OCI-LY7 (cell line): ENCODE measurements around the gene ADCY1. TPM values are rescaled to one million over a fixed set of nuclear protein-coding genes. Genes with fewer than 3 reads are reported as not detected.

ENCODE experiments used
- BruUV-seq: library from RNA; stranded (reverse); fragments of 400-500 nt; replicated peaks from 2 replicates; lab custom pipeline; 2021; lab: Mats Ljungman, UMichigan
- CTCF ChIA-PET: fragments of 300-600 bp; sonication (Branson Sonifier 250); formaldehyde crosslinking; loops from one replicate; lab custom pipeline; 2022; ENCODE audit warnings: antibody characterized with exemption; ENCODE audit not compliant: unreplicated experiment; lab: Charles Lee
- POLR2A ChIA-PET: fragments of 300-600 bp; sonication (Branson Sonifier 250); formaldehyde crosslinking; loops from one replicate; lab custom pipeline; 2022; ENCODE audit warnings: antibody characterized with exemption; lab: Charles Lee
- DNase-seq: peaks from one replicate; pipeline ENCODE4 v3.0.0-alpha.2; 2015; ENCODE audit warnings: low spot score
- H2AFZ ChIP-seq: fragments of 200-600 bp; sonication (generic), shearing (Covaris generic); 2 replicates; pipeline ENCODE4 v1.6.1; 2014; ENCODE audit warnings: mild to moderate bottlenecking, antibody characterized with exemption, low read length, moderate library complexity
- H3K27ac ChIP-seq: fragments of 200-600 bp; sonication (generic); 2 replicates; pipeline ENCODE4 v1.5.1; 2014; ENCODE audit warnings: mixed run types, low read depth, mild to moderate bottlenecking, moderate library complexity, low read length, inconsistent platforms; ENCODE audit not compliant: poor library complexity, severe bottlenecking
- H3K36me3 ChIP-seq: fragments of 200-600 bp; sonication (generic); 2 replicates; pipeline ENCODE4 v1.6.1; 2014; ENCODE audit warnings: mild to moderate bottlenecking, antibody characterized with exemption, low read length, moderate library complexity, mixed read lengths; ENCODE audit not compliant: insufficient read depth
- H3K4me1 ChIP-seq: fragments of 200-600 bp; sonication (generic); 2 replicates; pipeline ENCODE4 v1.5.1; 2014; ENCODE audit warnings: mild to moderate bottlenecking, low read length; ENCODE audit not compliant: insufficient read depth, poor library complexity, severe bottlenecking
- H3K4me2 ChIP-seq: fragments of 200-600 bp; sonication (generic); 2 replicates; pipeline ENCODE4 v1.6.1; 2014; ENCODE audit warnings: mild to moderate bottlenecking, low read length
- H3K4me3 ChIP-seq: fragments of 200-600 bp; sonication (generic); 2 replicates; pipeline ENCODE4 v1.5.1; 2014; ENCODE audit warnings: mild to moderate bottlenecking, low read depth, low read length; ENCODE audit not compliant: poor library complexity, severe bottlenecking
- H3K79me2 ChIP-seq: fragments of 200-600 bp; sonication (generic); 2 replicates; pipeline ENCODE4 v1.6.1; 2016; ENCODE audit warnings: low read depth, mild to moderate bottlenecking, low read length, moderate library complexity, mixed read lengths; ENCODE audit not compliant: insufficient read depth
- H3K9me2 ChIP-seq: fragments of 200-600 bp; sonication (generic); 2 replicates; pipeline ENCODE4 v1.6.1; 2016; ENCODE audit warnings: mild to moderate bottlenecking, low read length, mixed read lengths; ENCODE audit not compliant: insufficient read depth
- H3K9me3 ChIP-seq: fragments of 200-600 bp; sonication (generic); 2 replicates; pipeline ENCODE4 v1.6.1; 2014; ENCODE audit warnings: mild to moderate bottlenecking, mixed run types, low read length, mixed read lengths
- H4K20me1 ChIP-seq: fragments of 200-600 bp; sonication (generic); 2 replicates; pipeline ENCODE4 v1.6.1; 2014; ENCODE audit warnings: mild to moderate bottlenecking, antibody characterized with exemption, low read length, moderate library complexity, mixed read lengths; ENCODE audit not compliant: insufficient read depth
- EZH2phosphoT487 ChIP-seq: fragments of 200-600 bp; sonication (generic); IDR thresholded peaks from 2 replicates; pipeline ENCODE4 v1.6.1; 2018; ENCODE audit warnings: low read depth, borderline replicate concordance, mild to moderate bottlenecking, mixed run types, antibody characterized with exemption, low read length, moderate library complexity, mixed read lengths
- intact Hi-C: fragments of 100-400 bp; cut with micrococcal nuclease; formaldehyde crosslinking; loops from one replicate; pipeline ENCODE4 v1.10.0; 2022; ENCODE audit not compliant: unreplicated experiment
- total RNA-seq, 2 experiments: library from RNA; depleted of rRNA in 1 of 2; stranded (reverse); fragments of >200 nt in 1 of 2; shearing (Covaris generic) in 1 of 2; gene quantifications; 2 replicates each; pipeline ENCODE4 v1.2.3, GENCODE V29; 2014 to 2022
- TF ChIP-seq, protein P1 (sequence below): fragments of 200-600 bp; sonication (generic); conservative IDR thresholded peaks from 2 replicates; pipeline ENCODE4 v1.5.1; 2014; ENCODE audit warnings: mild to moderate bottlenecking, antibody characterized with exemption, low read length, moderate library complexity, mixed read lengths

The ADCY1 gene
- total RNA-seq, 2 experiments from 2014 or later, result 0.13 TPM; not detected in 1

DNA sequence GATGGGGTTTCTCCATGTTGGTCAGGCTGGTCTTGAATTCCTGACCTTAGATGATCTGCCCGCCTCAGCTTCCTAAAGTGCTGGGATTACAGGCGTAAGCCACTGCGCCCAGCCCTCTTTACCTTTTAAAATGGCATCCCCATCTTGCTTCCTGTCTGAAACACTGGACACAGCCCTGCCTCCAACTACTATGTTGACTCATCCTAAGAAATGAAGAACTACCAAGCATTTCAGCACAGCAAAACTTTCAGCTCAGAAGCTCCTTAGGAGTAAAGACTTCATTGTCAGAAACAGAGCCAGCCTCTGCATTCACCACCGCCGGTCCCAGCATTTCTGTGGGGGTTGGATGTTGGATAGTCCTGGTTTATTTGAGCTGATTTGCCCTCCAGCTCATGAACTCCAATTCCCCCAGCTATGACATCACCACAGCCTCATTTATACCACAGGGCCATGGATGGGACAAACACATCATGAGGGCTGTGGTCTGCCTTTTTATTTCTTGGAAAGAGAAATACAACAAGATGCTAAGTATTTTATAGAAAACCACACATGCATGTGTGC lies 123.5 kb downstream of the ADCY1 start:
- ChIA-PET POLR2A (interaction anchor here (0.6 kb wide), 1 partner anchor 1336 kb away, joined by 3 read pairs; no protein-coding TSS in a partner anchor), CTCF (no interaction called here)
- H3K9me2 ChIP-seq, result no peaks in the 10 kb centered on the region
- H2AFZ ChIP-seq, result no peak overlapping the region
- no peaks in the 10 kb centered on the region for H3K36me3 ChIP-seq
- no TSS peak for BruUV-seq
- H4K20me1 ChIP-seq, result no peaks in the 10 kb centered on the region
- H3K4me3 ChIP-seq, result no peak overlapping the region
- H3K4me1 ChIP-seq, result no peaks in the 10 kb centered on the region
- no peak for DNase-seq
- H3K27ac ChIP-seq, result no peak overlapping the region
- H3K79me2 ChIP-seq, result no peaks in the 10 kb centered on the region
- intact Hi-C loops, result no loop called here
- no peaks in the 10 kb centered on the region for H3K9me3 ChIP-seq
- no peak for TF ChIP-seq EZH2phosphoT487
- TF ChIP-seq, protein P1, sequence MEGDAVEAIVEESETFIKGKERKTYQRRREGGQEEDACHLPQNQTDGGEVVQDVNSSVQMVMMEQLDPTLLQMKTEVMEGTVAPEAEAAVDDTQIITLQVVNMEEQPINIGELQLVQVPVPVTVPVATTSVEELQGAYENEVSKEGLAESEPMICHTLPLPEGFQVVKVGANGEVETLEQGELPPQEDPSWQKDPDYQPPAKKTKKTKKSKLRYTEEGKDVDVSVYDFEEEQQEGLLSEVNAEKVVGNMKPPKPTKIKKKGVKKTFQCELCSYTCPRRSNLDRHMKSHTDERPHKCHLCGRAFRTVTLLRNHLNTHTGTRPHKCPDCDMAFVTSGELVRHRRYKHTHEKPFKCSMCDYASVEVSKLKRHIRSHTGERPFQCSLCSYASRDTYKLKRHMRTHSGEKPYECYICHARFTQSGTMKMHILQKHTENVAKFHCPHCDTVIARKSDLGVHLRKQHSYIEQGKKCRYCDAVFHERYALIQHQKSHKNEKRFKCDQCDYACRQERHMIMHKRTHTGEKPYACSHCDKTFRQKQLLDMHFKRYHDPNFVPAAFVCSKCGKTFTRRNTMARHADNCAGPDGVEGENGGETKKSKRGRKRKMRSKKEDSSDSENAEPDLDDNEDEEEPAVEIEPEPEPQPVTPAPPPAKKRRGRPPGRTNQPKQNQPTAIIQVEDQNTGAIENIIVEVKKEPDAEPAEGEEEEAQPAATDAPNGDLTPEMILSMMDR, result no peak
- no peak overlapping the region for H3K4me2 ChIP-seq

DNA sequence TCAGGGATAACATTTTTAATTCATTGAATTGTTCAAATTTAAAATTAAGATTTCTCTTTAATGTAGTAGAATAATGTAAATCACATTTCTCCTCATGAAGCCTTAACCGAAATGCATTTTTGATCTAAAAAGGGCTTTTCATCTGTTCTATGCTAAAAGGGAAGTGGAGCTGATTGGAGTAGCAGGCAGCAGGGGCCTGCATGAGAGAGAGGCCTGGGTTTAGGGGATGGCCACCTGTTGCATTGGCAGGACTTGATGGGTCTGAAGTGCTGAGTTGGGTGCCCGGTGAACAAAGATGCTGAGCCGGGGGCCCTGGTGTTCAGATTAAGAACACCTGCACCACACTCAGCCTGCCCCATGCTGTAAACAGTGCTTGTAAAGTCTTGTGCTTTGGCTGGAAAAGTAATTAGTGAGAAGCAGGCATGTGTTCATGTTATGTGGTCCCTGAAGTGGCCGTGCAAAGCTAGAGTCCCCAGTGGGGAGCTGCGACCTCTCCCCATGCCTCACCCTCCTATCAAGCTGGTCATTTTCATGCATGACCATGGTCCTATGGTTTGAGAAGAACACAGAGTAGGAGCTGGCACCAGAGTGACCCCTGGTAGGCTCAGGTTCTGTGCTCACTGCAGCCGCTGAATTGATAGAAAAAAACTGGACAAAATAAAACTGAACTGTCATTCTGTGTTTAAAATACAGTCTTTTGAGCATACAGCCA lies 124.3 kb downstream of the ADCY1 start:
- POLR2A ChIA-PET, result interaction anchor here (0.7 kb wide), 1 partner anchor 1207 kb away, joined by 3 read pairs; no protein-coding TSS in a partner anchor
- Histone ChIP-seq H3K4me3 (no peak overlapping the region), H3K36me3 (no peaks in the 10 kb centered on the region), H3K27ac (no peak overlapping the region), H3K9me3 (no peaks in the 10 kb centered on the region), H4K20me1 (no peaks in the 10 kb centered on the region), H3K9me2 (no peaks in the 10 kb centered on the region), H3K4me2 (no peak overlapping the region), H3K4me1 (no peaks in the 10 kb centered on the region), H3K79me2 (no peaks in the 10 kb centered on the region), H2AFZ (no peak overlapping the region)
- BruUV-seq, result no TSS peak
- no peak for DNase-seq
- intact Hi-C loops, result no loop called here
- TF ChIP-seq EZH2phosphoT487, result no peak
- TF ChIP-seq, protein P1, result no peak
- CTCF ChIA-PET, result no interaction called here

DNA sequence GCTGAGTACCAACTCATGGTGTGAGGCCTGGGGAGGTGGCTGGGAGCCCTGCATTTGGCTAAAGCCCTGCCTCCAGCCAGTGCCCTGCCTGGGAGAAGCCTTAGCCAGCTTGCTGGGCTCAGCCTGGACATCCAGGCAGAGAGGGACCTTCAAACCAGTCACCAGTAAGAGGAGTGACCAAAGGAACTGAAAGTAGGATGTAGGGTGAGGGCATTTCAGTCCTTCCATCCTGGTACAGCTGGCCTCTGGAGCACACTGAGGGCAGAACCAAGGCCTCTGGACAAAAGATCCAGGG lies 124.8 kb downstream of the ADCY1 start:
- no peaks in the 10 kb centered on the region for H3K36me3 ChIP-seq
- TF ChIP-seq, protein P1, result no peak
- no peak for TF ChIP-seq EZH2phosphoT487
- no peaks in the 10 kb centered on the region for H3K4me1 ChIP-seq
- no TSS peak for BruUV-seq
- POLR2A ChIA-PET, result no interaction called here
- no peak overlapping the region for H3K4me3 ChIP-seq
- H3K9me3 ChIP-seq, result no peaks in the 10 kb centered on the region
- CTCF ChIA-PET, result no interaction called here
- no peaks in the 10 kb centered on the region for H3K9me2 ChIP-seq
- no peaks in the 10 kb centered on the region for H3K79me2 ChIP-seq
- DNase-seq, result no peak
- no peak overlapping the region for H3K4me2 ChIP-seq
- no peak overlapping the region for H3K27ac ChIP-seq
- no peak overlapping the region for H2AFZ ChIP-seq
- intact Hi-C loops, result no loop called here
- no peaks in the 10 kb centered on the region for H4K20me1 ChIP-seq
